Uterus (tissue), 4 donors: ENCODE measurements around the gene STAC2. TPM values are rescaled to one million over a fixed set of nuclear protein-coding genes. Genes with fewer than 3 reads are reported as not detected.

ENCODE experiments used
- DNase-seq, 2 donors: peaks; one replicate each; pipeline ENCODE4 v3.0.0-alpha.2; 2019 to 2020
- H3K27ac ChIP-seq, 2 donors: fragments of 200-600 bp; sonication (generic); 1 replicate in 1 of 2; 2 replicates in 1 of 2; pipeline ENCODE4 v1.5.1; 2016 to 2018
- H3K27me3 ChIP-seq, 2 donors: fragments of 200-600 bp; sonication (generic); one replicate each; pipeline ENCODE4 v1.5.1; 2018 to 2019; ENCODE audit warnings: control low read depth in 1 of 2
- H3K36me3 ChIP-seq, 2 donors: fragments of 200-600 bp; sonication (generic); one replicate each; pipeline ENCODE4 v1.5.1; 2019; ENCODE audit warnings: control low read depth in 1 of 2
- H3K4me1 ChIP-seq, 2 donors: fragments of 200-600 bp; sonication (generic); one replicate each; pipeline ENCODE4 v1.5.1; 2018 to 2019; ENCODE audit warnings: control low read depth in 1 of 2
- H3K4me3 ChIP-seq, 2 donors: fragments of 200-600 bp; sonication (generic); 1 replicate in 1 of 2; 2 replicates in 1 of 2; pipeline ENCODE4 v1.5.1; 2018 to 2019; ENCODE audit warnings: mild to moderate bottlenecking in 1 of 2
- H3K9me3 ChIP-seq, 2 donors: fragments of 200-600 bp; sonication (generic); one replicate each; pipeline ENCODE4 v1.5.1; 2019; ENCODE audit warnings: control low read depth in 1 of 2
- POLR2A ChIP-seq, 2 donors: fragments of 450-650 bp; IDR thresholded peaks; one replicate each; pipeline ENCODE4 v1.6.1; 2016; ENCODE audit warnings: antibody characterized with exemption in 2 of 2, mild to moderate bottlenecking in 1 of 2, moderate library complexity in 1 of 2
- intact Hi-C: fragments of 100-400 bp; cut with DNase I; formaldehyde crosslinking; loops from one replicate; pipeline ENCODE4 v1.15.1; 2023; ENCODE audit warnings: low total_unique reads
- total RNA-seq, 4 donors: library from RNA; depleted of rRNA in 3 of 4; stranded (reverse); fragments of >200 nt in 3 of 4; gene quantifications; one replicate each; pipeline versions ENCODE4 v1.1.0 to v1.2.4, GENCODE V29; 2014 to 2023
- TF ChIP-seq, protein P1 (sequence below), 4 experiments: fragments of 200-600 bp in 2 of 4; fragments of 450-650 bp in 2 of 4; sonication (generic) in 2 of 4; IDR thresholded peaks; one replicate each; pipeline ENCODE4 v1.5.1; 2016 to 2019; ENCODE audit warnings: antibody characterized with exemption in 4 of 4, mild to moderate bottlenecking in 2 of 4, moderate library complexity in 1 of 4
- donor health status: DM: yes; HTN: yes; CAD: no.

Gene STAC2
- total RNA-seq, 4 donors from 2014 or later: 0.59 to 14.4 (median 1.1) TPM

DNA sequence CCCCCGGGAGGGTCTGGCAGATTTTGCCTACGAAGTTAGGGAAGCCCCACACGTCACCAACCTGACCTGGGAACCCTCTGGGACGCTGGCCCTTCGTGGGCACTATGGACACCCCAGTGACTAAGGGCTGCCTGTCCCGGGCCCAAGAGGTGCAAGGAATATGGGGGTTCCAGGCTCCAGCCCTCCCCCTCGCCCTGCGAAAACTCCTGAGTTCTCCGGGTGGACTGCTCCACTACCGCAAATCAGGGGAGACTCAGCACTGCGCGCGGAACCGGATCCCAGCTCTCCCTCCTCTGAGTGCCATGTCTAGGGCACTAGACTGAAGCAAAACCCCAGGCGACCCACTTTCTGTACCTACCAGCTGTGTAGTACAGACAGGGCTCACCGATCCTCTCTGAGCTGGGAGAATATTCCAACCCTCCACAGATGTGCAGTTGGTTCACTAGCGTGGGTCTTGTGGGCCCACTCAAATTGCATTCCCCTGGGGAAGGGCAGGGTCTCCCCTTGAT is 59.9 kb downstream of the STAC2 start, which contains the start of gene ARL5C:
Gene ARL5C (minus strand): TSS at position 321 of the 509 bp plus-strand sequence. CDS start 401 bp downstream, outside the sequence.
- peak within 1 kb of the TSS in 1 of 2 donors; percentile 23 for H3K27ac ChIP-seq

DNA sequence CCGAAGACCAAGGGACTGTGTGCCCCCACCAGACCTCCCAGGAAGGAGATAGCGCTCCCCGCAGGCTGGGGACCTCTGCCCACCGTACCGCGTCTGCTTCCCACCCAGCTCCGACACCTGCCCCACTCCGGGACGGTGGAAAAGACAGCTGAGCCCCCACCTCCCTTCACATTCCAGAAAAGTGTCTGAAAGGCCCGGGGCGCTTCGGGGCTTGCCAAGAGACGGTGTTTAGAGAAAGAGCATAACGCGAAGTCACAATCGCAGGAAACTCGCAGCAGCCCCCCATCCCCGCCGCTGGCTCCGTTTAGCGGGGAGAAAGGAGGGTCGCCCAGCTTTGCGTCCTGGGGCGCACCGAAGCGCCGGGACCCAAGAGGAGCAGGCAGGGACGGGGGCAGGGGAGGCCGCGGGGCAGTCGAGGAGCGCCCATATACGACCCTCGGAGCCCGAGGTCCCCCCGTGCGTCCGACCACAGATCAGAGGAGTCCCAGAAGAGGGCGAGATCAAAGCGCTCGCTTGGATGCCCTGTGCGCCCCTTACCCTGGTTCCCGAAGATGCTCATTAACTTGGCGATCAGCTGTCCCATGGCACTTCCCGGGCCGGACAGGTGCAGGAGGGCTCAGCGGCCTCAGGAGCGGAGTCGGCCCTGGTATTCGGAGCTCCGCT is 60.4 kb downstream of the STAC2 start:
- TF ChIP-seq, protein P1, sequence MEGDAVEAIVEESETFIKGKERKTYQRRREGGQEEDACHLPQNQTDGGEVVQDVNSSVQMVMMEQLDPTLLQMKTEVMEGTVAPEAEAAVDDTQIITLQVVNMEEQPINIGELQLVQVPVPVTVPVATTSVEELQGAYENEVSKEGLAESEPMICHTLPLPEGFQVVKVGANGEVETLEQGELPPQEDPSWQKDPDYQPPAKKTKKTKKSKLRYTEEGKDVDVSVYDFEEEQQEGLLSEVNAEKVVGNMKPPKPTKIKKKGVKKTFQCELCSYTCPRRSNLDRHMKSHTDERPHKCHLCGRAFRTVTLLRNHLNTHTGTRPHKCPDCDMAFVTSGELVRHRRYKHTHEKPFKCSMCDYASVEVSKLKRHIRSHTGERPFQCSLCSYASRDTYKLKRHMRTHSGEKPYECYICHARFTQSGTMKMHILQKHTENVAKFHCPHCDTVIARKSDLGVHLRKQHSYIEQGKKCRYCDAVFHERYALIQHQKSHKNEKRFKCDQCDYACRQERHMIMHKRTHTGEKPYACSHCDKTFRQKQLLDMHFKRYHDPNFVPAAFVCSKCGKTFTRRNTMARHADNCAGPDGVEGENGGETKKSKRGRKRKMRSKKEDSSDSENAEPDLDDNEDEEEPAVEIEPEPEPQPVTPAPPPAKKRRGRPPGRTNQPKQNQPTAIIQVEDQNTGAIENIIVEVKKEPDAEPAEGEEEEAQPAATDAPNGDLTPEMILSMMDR (IDR thresholded peaks at IDR 0.05): no peak
- no peak for TF ChIP-seq POLR2A (IDR thresholded peaks at IDR 0.05)
- no peaks in the 10 kb centered on the region for H3K4me1 ChIP-seq
- H3K9me3 ChIP-seq: no peaks in the 10 kb centered on the region
- H3K36me3 ChIP-seq: no peaks in the 10 kb centered on the region
- no peaks in the 10 kb centered on the region for H3K27me3 ChIP-seq
- peak overlapping the region in 1 of 2 donors; percentile 23 for H3K27ac ChIP-seq
- H3K4me3 ChIP-seq: peak overlapping the region; percentile 24 to 31
- intact Hi-C loops: no loop called here
- DNase-seq: no peak

More for the DNA sequence above, 59.9 kb downstream of the STAC2 start, which contains the start of gene ARL5C:
- H3K9me3 ChIP-seq: no peaks in the 10 kb centered on the region
- H3K4me1 ChIP-seq: no peaks in the 10 kb centered on the region
- H3K36me3 ChIP-seq: no peaks in the 10 kb centered on the region
- peak within 1 kb of the TSS; percentile 24 to 31 for H3K4me3 ChIP-seq
- H3K27me3 ChIP-seq: no peaks in the 10 kb centered on the region
- no peak for DNase-seq
- intact Hi-C loops: no loop called here
- TF ChIP-seq, protein P1 (IDR thresholded peaks at IDR 0.05): no peak
- no peak for TF ChIP-seq POLR2A (IDR thresholded peaks at IDR 0.05)

DNA sequence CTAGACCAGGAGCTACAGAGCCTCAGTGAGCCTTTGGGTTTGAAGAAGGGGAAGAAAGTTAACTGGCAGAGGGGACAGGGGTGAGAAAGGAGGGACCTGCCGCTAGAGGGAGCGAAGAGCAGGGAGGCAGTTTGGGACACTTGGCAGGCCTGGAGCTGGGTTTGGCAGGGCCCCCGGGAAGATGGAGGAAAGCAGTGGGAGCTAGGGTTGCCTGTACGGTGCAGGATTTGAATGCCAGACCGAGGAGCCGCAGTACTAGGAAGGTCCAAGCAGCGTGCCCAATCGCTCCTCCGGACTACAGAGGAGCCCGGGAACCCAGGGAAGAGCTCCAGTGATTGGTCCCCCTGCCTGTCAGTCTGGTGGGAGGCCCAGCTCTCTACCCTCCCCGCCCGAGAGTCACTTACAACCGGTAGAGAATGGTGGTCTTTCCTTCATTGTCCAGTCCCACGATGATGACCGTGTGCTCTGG is 61.0 kb downstream of the STAC2 start:
- Histone ChIP-seq H3K36me3 (no peaks in the 10 kb centered on the region), H3K4me3 (peak overlapping the region; percentile 24 to 31), H3K27ac (peak overlapping the region in 1 of 2 donors; percentile 23), H3K9me3 (no peaks in the 10 kb centered on the region), H3K27me3 (no peaks in the 10 kb centered on the region), H3K4me1 (no peaks in the 10 kb centered on the region)
- intact Hi-C loops: no loop called here
- TF ChIP-seq POLR2A (IDR thresholded peaks at IDR 0.05): no peak
- TF ChIP-seq, protein P1 (IDR thresholded peaks at IDR 0.05): peak; percentile 57 to 80 (median 70)
- DNase-seq: peak; percentile 85 to 91

DNA sequence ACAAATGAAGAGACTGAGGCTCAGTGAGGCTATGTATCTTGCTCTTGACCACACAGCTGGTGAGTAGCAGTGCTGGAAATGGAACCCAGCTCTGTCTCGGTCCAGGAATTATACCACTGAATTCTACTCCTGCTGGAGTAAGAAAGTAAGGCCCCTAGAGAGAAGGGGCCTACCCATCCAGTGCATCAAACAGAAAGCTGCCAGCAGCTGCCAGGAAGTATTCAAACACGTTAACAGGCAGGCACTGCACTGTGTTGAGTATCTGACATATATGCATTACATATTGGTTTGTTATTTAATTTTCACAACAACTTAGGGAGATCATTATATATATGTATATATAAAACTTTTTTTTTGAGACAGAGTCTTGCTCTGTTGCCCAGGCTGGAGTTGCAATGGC is 63.8 kb downstream of the STAC2 start:
- TF ChIP-seq, protein P1 (IDR thresholded peaks at IDR 0.05): no peak
- TF ChIP-seq POLR2A (IDR thresholded peaks at IDR 0.05): no peak
- intact Hi-C loops: no loop called here
- H3K9me3 ChIP-seq: no peaks in the 10 kb centered on the region
- H3K4me1 ChIP-seq: no peaks in the 10 kb centered on the region
- no peaks in the 10 kb centered on the region for H3K27me3 ChIP-seq
- no peak for DNase-seq
- H3K27ac ChIP-seq: no peak overlapping the region
- H3K36me3 ChIP-seq: no peaks in the 10 kb centered on the region
- no peak overlapping the region for H3K4me3 ChIP-seq

Other genes starting within 250 kb of the STAC2 start
- gene PLXDC1, start 74.3 kb downstream of the STAC2 start, total RNA-seq: 10 to 100 TPM in 3 of 4 donors, 1 to 10 TPM in 1; 3.3 to 45.1 (median 21.5) TPM
- gene ARL5C, start 59.8 kb downstream of the STAC2 start, total RNA-seq: not detected
- 10 to 100 TPM in 2 of 4 donors, 1 to 10 TPM in 2; 5.6 to 23.3 (median 8.4) TPM for gene CACNB1, start 28.3 kb downstream of the STAC2 start, total RNA-seq
- 1,000 to 10,000 TPM; 1,469 to 5,936 (median 3,528) TPM for gene RPL19, start 25.7 kb downstream of the STAC2 start, total RNA-seq
- gene FBXL20, start 175.7 kb upstream of the STAC2 start, total RNA-seq: 10 to 100 TPM in 3 of 4 donors, 1 to 10 TPM in 1; 6.4 to 29.0 (median 19.8) TPM
- gene MED1, start 225.3 kb upstream of the STAC2 start, total RNA-seq: 10 to 100 TPM; 19.7 to 49.6 (median 25.9) TPM
- 10 to 100 TPM; 17.9 to 86.0 (median 27.2) TPM for gene CDK12, start 235.5 kb upstream of the STAC2 start, total RNA-seq